Cerebellar cortex (tissue), 1 donor: ENCODE measurements around the gene THADA.

Experiments used
- DNase-seq: peaks from one replicate; pipeline ENCODE4 v3.0.0-alpha.2; 2015; ENCODE audit warnings: low spot score

The THADA gene

GRCh38 chr2:43270930-43271615 lies 324.8 kb downstream of the THADA start:
- no peak for DNase-seq

GRCh38 chr2:43270461-43270860 lies 325.4 kb downstream of the THADA start:
- DNase-seq = no peak

GRCh38 chr2:43269706-43270105 lies 326.1 kb downstream of the THADA start:
- DNase-seq = peak; percentile 14

- peak; percentile 66 for DNase-seq
These were observed 326.7 kb downstream of the THADA start for GRCh38 chr2:43269074-43269572.

GRCh38 chr2:43268066-43268953 lies 327.5 kb downstream of the THADA start:
- no peak for DNase-seq

- peak; percentile 72 for DNase-seq
These were observed 328.5 kb downstream of the THADA start for GRCh38 chr2:43267381-43267780.

- no peak for DNase-seq
These were observed 329.1 kb downstream of the THADA start for GRCh38 chr2:43266711-43267111.

- no peak for DNase-seq
These were observed 330.4 kb downstream of the THADA start for GRCh38 chr2:43265421-43265820.

- no peak for DNase-seq
These were observed 330.8 kb downstream of the THADA start for GRCh38 chr2:43265001-43265400.

GRCh38 chr2:43262951-43263350 lies 332.9 kb downstream of the THADA start:
- DNase-seq = no peak

- DNase-seq = no peak
These were observed 333.6 kb downstream of the THADA start for GRCh38 chr2:43262239-43262638.

GRCh38 chr2:43259512-43259911 lies 336.3 kb downstream of the THADA start:
- no peak for DNase-seq

GRCh38 chr2:43258547-43259156 lies 337.2 kb downstream of the THADA start:
- no peak for DNase-seq

GRCh38 chr2:43255296-43255910 lies 340.4 kb downstream of the THADA start:
- DNase-seq = no peak

GRCh38 chr2:43254331-43254730 lies 341.5 kb downstream of the THADA start:
- no peak for DNase-seq

- peak; percentile 15 for DNase-seq
These were observed 344.6 kb downstream of the THADA start for GRCh38 chr2:43251171-43251731.

GRCh38 chr2:43250015-43250414 lies 345.8 kb downstream of the THADA start:
- DNase-seq = no peak

- no peak for DNase-seq
These were observed 347.2 kb downstream of the THADA start for GRCh38 chr2:43248621-43249020.

GRCh38 chr2:43246641-43247040 lies 349.2 kb downstream of the THADA start:
- DNase-seq = no peak

GRCh38 chr2:43241558-43241957 lies 354.3 kb downstream of the THADA start:
- DNase-seq = no peak

- no peak for DNase-seq
These were observed 355.1 kb downstream of the THADA start for GRCh38 chr2:43240766-43241150.
